ENCODE measurements around the gene TOGARAM2.

- no peak for TF ChIP-seq POLR2AphosphoS5 (IDR thresholded peaks at IDR 0.05; ENCODE audit: borderline replicate concordance, low read depth, low read length)
- no peak for TF ChIP-seq EZH2 (IDR thresholded peaks at IDR 0.05)
Measured at GRCh38 chr2:29072251-29072650, 91.2 kb downstream of the TOGARAM2 start.

Data from SK-N-MC (cell line).